Loucy (cell line): Measurements from ENCODE around the gene RBMS2.

ENCODE experiments used
- H2AFZ ChIP-seq: fragments of 200-600 bp; sonication (generic); 2 replicates; pipeline ENCODE4 v1.6.0; 2016; ENCODE audit warnings: antibody characterized with exemption, mild to moderate bottlenecking, low read length, moderate library complexity
- H3F3A ChIP-seq: fragments of 200-600 bp; 2 replicates; pipeline ENCODE4 v1.6.0; 2016; ENCODE audit warnings: antibody characterized with exemption, low read depth, mild to moderate bottlenecking
- H3K27me3 ChIP-seq: fragments of 200-600 bp; sonication (generic); 2 replicates; pipeline ENCODE4 v1.6.1; 2014; ENCODE audit warnings: low read length, mild to moderate bottlenecking; ENCODE audit not compliant: insufficient read depth, poor library complexity, severe bottlenecking
- H3K36me3 ChIP-seq: fragments of 200-600 bp; sonication (generic); 2 replicates; pipeline ENCODE4 v1.6.1; 2016; ENCODE audit warnings: low read length; ENCODE audit not compliant: insufficient read depth
- H3K4me1 ChIP-seq: fragments of 200-600 bp; sonication (generic); 2 replicates; pipeline ENCODE4 v1.5.1; 2014; ENCODE audit warnings: low read length, mild to moderate bottlenecking; ENCODE audit not compliant: insufficient read depth, poor library complexity, severe bottlenecking
- H3K4me2 ChIP-seq: fragments of 200-600 bp; sonication (generic); 2 replicates; pipeline ENCODE4 v1.6.0; 2014; ENCODE audit warnings: antibody characterized with exemption, low read length, low read depth, mild to moderate bottlenecking; ENCODE audit not compliant: poor library complexity, severe bottlenecking
- H3K4me3 ChIP-seq: fragments of 200-600 bp; sonication (generic); 2 replicates; pipeline ENCODE4 v1.5.1; 2014; ENCODE audit warnings: low read length, mild to moderate bottlenecking, mixed read lengths; ENCODE audit not compliant: poor library complexity, severe bottlenecking
- H3K79me2 ChIP-seq: fragments of 200-600 bp; sonication (generic); 2 replicates; pipeline ENCODE4 v1.6.1; 2014; ENCODE audit warnings: low read length; ENCODE audit not compliant: insufficient read depth
- H3K9ac ChIP-seq: fragments of 200-600 bp; sonication (generic); 2 replicates; pipeline ENCODE4 v1.6.0; 2014; ENCODE audit warnings: mild to moderate bottlenecking, low read depth, low read length, moderate library complexity; ENCODE audit not compliant: poor library complexity, severe bottlenecking
- H3K9me2 ChIP-seq: fragments of 200-600 bp; sonication (generic); replicated peaks from 2 replicates; pipeline ENCODE4 v1.6.1; 2016; ENCODE audit warnings: low read depth, low read length, mixed read lengths
- H3K9me3 ChIP-seq: fragments of 200-600 bp; sonication (generic); 2 replicates; pipeline ENCODE4 v1.6.1; 2014; ENCODE audit warnings: mild to moderate bottlenecking, antibody characterized with exemption, low read length, low read depth; ENCODE audit not compliant: insufficient read depth
- H4K20me1 ChIP-seq: fragments of 200-600 bp; sonication (generic); 2 replicates; pipeline ENCODE4 v1.6.0; 2014; ENCODE audit warnings: antibody characterized with exemption, low read length, mild to moderate bottlenecking; ENCODE audit not compliant: insufficient read depth, poor library complexity, severe bottlenecking
- CTCF ChIP-seq: fragments of 200-600 bp; sonication (generic); conservative IDR thresholded peaks from 2 replicates; pipeline ENCODE4 v1.5.1; 2014; ENCODE audit warnings: mild to moderate bottlenecking, antibody characterized with exemption, low read length
- EZH2phosphoT487 ChIP-seq: fragments of 200-600 bp; IDR thresholded peaks from 2 replicates; pipeline ENCODE4 v1.6.1; 2018; ENCODE audit warnings: antibody characterized with exemption, mild to moderate bottlenecking, moderate library complexity, borderline replicate concordance

RBMS2 gene

DNA sequence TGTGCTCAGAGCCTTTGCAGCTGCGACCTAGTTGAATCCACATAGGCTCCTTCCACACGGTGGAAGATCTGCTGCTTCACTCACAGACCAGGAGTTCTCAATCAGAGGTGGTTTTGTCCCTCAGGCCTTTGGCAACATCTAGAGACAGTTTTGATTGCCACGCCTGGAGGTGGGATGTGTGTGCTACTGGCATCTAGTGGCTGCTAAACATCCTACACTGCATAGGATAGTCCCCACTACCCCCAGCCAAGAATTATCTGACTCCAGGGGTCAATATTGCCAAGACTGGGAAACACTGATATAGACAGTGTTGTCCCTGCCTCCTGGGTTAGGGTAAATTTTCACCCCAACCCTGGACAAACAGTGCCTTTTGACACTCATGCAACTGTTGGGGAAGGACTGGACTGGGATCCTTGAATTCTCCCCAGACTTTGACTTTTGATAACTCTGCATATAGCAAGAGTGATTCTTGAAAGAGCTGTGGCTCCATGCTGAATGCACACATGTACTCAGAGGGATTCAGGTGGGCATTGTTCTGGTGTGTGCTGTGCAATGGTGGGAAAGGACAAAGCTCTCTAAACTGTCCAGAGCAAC is 68.7 kb downstream of the RBMS2 start:
- no peaks in the 10 kb centered on the region for H3F3A ChIP-seq
- no peak overlapping the region for H3K4me3 ChIP-seq
- no peaks in the 10 kb centered on the region for H3K9me3 ChIP-seq
- H3K4me2 ChIP-seq, result no peak overlapping the region
- H4K20me1 ChIP-seq, result no peaks in the 10 kb centered on the region
- TF ChIP-seq EZH2phosphoT487 (no peak), CTCF (peak; percentile 90)
- no peak overlapping the region for H2AFZ ChIP-seq
- no peak overlapping the region for H3K9ac ChIP-seq
- no peaks in the 10 kb centered on the region for H3K27me3 ChIP-seq
- H3K4me1 ChIP-seq, result no peaks in the 10 kb centered on the region
- peaks cover 6% of the 10 kb centered on the region; the same call in 1 of the 2 replicates for H3K36me3 ChIP-seq
- H3K9me2 ChIP-seq, result no peaks in the 10 kb centered on the region
- no peaks in the 10 kb centered on the region for H3K79me2 ChIP-seq

DNA sequence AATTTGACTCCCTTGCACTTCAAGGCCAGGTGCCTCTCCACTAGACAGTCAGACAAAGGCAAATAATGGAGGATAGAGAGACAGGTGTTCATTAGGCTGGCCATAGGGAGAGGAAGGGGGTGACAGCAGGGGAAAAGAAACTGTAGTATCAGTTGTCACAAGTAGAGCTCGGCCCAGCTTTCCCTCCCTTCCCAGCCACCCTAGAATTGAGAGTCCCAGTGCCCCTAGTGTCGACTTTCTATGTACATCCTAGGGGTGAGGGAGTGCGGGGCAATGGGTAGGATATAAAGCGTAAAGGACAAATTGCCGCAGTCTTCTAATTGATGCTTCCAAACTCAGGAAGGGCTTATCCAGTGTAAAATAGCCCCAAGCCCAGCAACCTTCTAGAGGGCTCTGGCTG is 69.5 kb downstream of the RBMS2 start:
- no peaks in the 10 kb centered on the region for H3K79me2 ChIP-seq
- no peaks in the 10 kb centered on the region for H3K9me3 ChIP-seq
- no peak overlapping the region for H3K4me2 ChIP-seq
- H3K36me3 ChIP-seq, result peaks cover 6% of the 10 kb centered on the region; the same call in 1 of the 2 replicates
- H3F3A ChIP-seq, result no peaks in the 10 kb centered on the region
- H3K9ac ChIP-seq, result no peak overlapping the region
- no peaks in the 10 kb centered on the region for H4K20me1 ChIP-seq
- no peak overlapping the region for H3K4me3 ChIP-seq
- H3K9me2 ChIP-seq, result no peaks in the 10 kb centered on the region
- H2AFZ ChIP-seq, result no peak overlapping the region
- no peaks in the 10 kb centered on the region for H3K27me3 ChIP-seq
- H3K4me1 ChIP-seq, result no peaks in the 10 kb centered on the region
- TF ChIP-seq EZH2phosphoT487, result no peak
- TF ChIP-seq CTCF, result no peak

- TF ChIP-seq EZH2phosphoT487, result no peak
- TF ChIP-seq CTCF, result no peak
- H3K4me2 ChIP-seq, result no peak overlapping the region
- peaks cover 6% of the 10 kb centered on the region; the same call in 1 of the 2 replicates for H3K36me3 ChIP-seq
- no peak overlapping the region for H2AFZ ChIP-seq
- H3K9me2 ChIP-seq, result no peaks in the 10 kb centered on the region
- no peaks in the 10 kb centered on the region for H3K79me2 ChIP-seq
- H4K20me1 ChIP-seq, result no peaks in the 10 kb centered on the region
- no peaks in the 10 kb centered on the region for H3K4me1 ChIP-seq
- no peak overlapping the region for H3K4me3 ChIP-seq
- H3K9ac ChIP-seq, result no peak overlapping the region
- H3K9me3 ChIP-seq, result no peaks in the 10 kb centered on the region
- no peaks in the 10 kb centered on the region for H3F3A ChIP-seq
- no peaks in the 10 kb centered on the region for H3K27me3 ChIP-seq
Observed at GRCh38 chr12:56591961-56592360, 70.3 kb downstream of the RBMS2 start.
